SKM-1 (cell line): ENCODE data around the gene TRMT1.

Experiments
- DNase-seq: peaks from one replicate; lab custom pipeline; 2025; ENCODE audit not compliant: unreplicated experiment; lab: John Stamatoyannopoulos, UW

Gene TRMT1

DNA sequence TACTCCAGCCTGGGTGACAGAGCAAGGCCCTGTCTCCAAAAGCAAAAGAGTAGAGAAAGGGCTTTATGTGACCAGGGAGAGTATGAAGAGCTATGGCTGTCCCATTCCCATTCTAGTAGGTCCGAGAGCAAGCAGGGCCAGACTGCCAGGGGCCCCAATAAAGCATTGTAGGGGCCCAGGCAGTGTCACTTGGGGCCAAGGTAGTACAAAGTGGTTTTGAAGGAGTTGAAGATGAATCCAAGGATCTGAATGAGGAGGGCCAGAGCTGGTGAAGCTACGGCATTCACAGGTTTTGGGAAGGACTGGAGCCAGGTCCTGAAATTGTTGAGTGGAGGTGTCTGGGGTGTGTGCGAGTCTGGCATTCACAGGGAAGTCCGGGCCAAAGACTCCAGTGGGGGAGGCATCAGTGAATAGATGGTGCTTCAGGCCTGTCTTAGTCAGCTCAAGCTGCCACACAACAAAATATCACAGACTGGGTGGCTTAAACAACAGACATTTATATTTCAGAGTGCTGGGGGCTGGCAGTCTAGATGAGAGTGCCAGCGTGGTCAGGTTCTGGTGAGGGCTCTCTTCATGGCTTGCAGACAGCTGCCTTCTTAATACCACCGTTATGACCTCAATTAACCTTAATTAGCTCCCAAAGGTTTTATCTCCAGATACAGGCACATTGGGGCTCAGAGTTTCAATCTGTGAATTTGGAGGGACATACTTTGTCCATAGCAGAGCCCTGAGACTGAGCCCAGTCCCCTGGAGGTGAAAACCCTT is 11.5 kb upstream of the TRMT1 start:
- DNase-seq, result no peak

DNA sequence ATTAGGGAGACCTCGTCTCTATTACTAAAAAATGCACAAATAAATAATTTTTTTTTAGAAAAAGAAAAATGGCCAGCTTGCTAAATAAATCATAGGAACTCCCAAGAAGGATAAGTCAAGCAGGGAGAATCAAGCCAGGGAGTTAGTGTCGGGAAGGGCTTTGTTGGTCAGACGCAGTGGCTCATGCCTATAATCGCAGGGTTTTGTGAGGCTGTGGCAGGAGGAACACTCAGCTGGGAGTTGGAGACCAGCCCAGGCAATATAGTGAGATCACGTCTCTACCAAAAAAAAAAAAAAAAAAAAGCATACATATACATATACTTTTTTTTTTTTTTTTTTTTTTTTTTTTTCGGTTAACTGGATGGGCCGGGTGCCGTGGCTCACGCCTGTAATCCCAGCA is 10.5 kb upstream of the TRMT1 start:
- no peak for DNase-seq

- no peak for DNase-seq
Measured at GRCh38 chr19:13122980-13123957, 6.7 kb upstream of the TRMT1 start.

- no peak for DNase-seq
Measured at GRCh38 chr19:13122275-13122878, 5.8 kb upstream of the TRMT1 start.

DNA sequence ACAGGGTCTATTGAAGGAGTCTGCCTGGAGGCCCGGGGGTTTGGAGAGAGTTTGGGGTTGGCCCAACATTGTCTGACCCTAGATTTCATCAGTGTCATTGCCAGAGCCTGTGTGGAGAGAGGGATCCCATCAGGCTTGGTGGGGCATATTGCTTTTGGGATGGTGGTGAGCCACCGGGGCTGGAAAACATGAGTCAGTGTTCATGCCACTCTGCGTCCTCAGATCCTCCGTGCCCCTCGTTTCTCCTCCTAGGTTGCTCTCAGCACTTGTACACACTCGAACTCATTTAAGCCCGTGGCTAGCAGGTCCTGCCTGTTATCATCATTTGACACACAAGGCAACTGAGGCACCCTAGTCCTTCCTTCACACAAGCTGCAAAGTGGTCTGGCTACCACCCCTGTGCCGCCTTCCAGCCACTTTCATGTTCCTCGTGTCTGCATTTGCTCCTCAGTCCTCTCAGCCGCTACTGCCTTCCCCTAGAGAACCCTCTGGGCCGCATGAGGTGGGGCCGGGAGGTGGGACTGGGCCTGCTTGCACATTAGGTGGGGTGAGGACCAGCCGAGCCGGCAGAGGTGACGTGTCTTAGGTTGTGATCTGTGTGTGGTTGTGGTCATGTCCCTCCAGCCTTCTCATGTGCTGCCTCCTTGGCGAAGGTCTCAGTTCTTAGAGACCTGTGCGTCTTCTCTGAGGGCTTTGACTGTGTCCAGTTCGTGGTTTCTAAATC is 5.2 kb upstream of the TRMT1 start:
- DNase-seq, result no peak

- no peak for DNase-seq
Measured at GRCh38 chr19:13120817-13121216, 4.3 kb upstream of the TRMT1 start.

DNA sequence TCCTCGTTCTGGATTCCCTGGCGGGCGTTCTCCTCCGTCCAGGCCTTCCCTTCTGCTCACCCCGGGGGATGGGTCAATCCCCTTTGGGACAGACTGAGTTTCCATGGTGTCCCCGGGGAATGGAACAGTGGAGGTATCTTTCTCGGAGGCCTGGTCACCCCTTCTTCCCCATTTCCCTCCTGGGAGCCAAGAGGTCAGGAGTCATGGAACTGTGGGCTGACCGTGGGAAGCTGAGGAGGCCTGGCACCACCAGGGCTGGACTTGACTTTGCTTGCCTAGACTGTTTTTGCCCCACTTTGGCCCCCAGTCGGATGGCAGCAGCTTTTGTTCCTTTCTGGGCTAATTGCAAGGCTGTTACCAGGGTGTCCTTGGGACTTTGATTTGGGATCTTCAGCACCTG is 3.5 kb upstream of the TRMT1 start:
- DNase-seq, result no peak

DNA sequence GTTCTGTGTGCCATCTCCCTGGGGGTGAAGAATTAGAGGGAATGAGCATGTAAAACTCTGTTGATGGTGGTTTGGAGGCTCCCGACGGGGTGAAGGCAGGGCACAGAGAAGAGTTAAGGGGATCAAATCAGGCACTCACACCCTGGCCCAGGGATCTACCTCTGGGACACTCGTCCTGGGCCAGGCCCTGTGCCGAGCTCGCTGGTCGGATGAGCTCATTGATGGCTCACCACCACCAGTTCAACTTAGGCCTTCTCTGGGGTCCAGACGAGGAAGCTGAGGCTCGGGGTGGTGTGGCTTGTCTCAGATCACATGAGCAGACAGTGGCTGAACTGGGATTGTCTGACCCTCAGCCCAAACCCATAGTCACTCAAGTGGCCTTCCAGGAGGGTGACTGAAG is 3.1 kb upstream of the TRMT1 start:
- no peak for DNase-seq

- no peak for DNase-seq
Measured at GRCh38 chr19:13118424-13119193, 2.1 kb upstream of the TRMT1 start.

GRCh38 chr19:13117772-13118423 is 1.4 kb upstream of the TRMT1 start, which contains the start of gene NACC1:
Gene NACC1 (plus strand): TSS chr19:13118264. CDS start chr19:13135208, 16,944 bp downstream.
- DNase-seq, result peak; percentile 91

DNA sequence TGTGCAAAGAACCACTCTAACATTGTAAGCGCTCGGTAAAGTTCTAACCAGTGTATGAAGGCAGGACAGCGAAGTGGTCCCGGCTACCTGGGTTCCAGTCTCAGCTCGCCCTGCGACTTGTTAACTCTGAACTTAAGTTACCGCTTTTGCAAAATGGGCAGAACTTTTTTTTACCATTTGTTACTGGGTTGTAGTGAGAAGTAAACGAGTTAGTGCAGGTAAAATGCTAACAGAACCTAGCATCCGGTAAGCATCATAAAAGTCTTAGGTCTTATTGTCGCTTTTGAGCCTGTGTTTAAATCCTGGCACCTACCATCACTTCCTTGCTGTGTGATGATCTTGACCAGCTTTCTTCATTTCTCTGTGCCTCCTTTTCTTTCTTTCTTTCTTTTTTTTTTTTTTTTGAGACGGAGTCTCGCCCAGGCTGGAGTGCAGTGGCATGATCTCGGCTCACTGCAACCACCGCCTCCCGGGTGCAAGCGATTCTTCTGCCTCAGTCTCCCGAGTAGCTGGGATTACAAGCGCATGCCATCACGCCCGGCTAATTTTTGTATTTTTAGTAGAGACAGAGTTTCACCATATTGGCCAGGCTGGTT is 734 bp upstream of the TRMT1 start:
- DNase-seq, result no peak

DNA sequence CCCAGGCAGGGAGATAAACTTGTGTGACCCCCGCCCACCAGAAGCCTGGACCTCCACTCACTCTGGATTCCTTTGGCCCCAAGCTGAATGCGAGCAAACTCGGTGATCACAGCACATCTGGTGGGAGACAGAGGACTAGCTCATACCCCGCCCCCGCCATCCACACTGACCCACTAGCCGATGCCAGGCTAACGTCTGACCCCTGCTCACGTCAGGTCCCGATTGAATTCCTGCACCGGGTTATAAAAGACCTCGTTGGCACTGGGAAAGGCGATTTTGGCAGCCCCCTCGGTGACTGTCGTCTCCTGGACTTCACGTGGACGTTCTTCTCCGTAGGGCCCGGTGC is 631 bp downstream of the TRMT1 start:
- DNase-seq, result no peak

DNA sequence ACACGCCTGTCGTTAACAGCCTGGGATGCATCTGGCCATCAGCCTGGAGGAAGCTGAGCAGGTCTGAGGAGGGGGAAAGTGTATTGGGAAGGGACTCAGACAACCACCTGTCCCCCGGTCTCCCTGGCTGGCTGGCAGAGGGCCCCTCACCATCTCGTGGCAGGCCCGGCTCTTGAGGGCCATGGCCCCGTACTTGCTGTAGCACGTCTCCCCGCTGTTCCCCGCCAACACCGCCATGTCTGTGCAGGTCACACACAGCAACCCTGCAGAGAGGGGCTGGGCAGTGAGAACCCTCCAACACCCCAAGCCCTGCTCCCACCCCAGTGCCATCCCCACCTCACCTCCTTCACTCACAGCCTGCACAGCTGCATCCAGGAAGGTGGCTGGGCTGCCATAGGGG is 4.0 kb downstream of the TRMT1 start:
- DNase-seq, result no peak

DNA sequence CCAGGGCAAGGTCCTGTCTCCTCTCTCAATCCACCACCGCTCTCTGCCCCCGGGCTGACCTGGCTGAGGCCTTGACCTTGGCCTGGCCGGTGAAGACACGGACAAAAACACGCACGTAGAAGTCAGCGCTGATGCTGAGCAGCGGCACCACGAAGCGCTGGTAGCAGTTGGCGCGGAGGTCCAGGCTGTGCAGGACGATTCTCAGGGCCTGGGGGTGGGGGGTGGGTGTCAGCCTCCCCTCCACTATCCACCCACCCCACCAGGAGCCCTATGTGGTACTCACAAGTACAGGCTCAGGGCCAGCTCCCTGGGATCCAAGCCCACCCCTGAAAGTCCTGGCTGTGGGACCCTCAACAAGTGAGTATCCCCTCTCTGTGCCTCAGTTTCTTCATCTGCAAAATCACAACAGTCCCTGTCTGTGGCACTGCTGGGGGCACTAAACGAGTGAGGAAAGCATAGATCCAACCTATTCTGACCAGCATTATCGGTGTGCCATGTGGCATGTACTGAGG is 6.4 kb downstream of the TRMT1 start:
- no peak for DNase-seq

- DNase-seq, result no peak
Measured at GRCh38 chr19:13109361-13110098, 7.0 kb downstream of the TRMT1 start.

DNA sequence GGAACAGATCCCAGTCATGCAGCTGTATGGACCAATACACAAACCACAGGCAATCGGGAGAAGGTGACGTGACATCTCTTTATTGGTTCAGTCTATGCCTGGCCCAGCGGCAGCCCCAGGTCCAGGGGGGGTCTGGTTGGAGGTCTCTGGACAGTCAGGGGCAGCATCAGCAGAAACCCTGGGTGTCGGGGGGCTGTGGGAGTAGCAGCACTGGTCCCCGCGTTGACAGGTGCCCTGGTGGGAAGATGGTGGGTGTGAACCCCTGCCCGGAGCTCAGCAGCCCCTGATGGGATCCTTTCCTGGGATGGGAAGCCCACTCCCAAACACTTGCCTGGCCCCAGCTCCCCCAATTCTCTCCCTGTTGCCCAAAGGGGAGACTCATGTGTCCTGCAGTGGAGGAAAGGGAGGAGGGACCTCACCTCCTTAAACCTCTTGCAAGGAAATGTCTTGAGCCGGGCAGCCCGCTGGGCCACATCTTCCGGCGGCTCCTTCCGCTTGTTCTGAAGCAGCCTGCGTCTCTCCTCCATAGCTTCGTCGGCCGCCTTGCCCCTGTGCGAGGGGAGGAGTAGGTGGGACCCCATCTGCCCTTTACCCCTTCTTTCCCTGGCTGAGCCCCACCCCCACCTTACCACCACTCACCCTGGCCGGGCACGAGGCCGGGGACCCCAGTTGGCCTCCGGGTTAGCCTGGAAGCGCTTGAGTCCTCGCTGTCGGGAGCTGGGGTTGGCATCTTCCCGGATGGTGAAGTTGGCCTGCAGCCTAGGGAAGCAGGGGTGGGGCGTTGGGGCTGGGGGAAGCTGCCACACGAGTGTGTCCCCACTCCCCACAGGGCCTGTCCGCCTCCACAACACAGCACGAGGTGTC is 11.5 kb downstream of the TRMT1 start:
- no peak for DNase-seq

DNA sequence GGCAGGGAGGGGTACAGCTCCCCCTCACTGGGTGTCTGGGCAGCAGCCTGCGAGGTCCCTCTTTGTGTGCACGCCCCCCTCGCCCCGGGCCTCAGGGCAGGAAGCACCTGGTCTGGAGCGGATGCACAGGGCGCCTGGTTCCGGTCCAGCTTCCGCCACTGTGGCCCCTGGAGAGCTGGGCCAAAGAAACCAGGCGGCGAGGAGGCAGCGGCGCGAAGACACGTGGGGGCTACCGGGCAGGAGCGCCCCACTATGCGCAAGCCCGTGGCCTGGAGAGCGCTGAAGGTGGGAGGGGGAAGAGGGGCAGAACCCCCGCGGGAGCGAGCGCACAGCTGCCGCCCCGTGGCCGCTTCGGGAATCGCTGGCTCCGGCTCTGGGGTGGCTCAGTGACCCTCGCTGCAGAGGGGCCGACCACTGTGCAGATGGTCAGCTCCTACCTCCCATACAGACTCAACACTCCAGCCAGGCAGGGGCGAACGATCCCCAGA is 12.1 kb downstream of the TRMT1 start:
- peak; percentile 71 for DNase-seq
